Fibroblast of skin of scalp (primary cell): Measurements from ENCODE around the gene ANO1.

Experiments used
- DNase-seq: peaks from one replicate; pipeline ENCODE4 v3.0.0-alpha.2; 2013

Gene ANO1

GRCh38 chr11:70097783-70098563 lies 19.9 kb downstream of the ANO1 start:
- DNase-seq = no peak

GRCh38 chr11:70098936-70099335 lies 20.8 kb downstream of the ANO1 start:
- DNase-seq = no peak

- peak; percentile 18 for DNase-seq
These were observed 21.6 kb downstream of the ANO1 start for GRCh38 chr11:70099578-70100279.

GRCh38 chr11:70100280-70100603 lies 22.1 kb downstream of the ANO1 start:
- no peak for DNase-seq

GRCh38 chr11:70100791-70101190 lies 22.7 kb downstream of the ANO1 start:
- DNase-seq = no peak

- DNase-seq = no peak
These were observed 25.3 kb downstream of the ANO1 start for GRCh38 chr11:70103256-70103975.

- DNase-seq = no peak
These were observed 26.3 kb downstream of the ANO1 start for GRCh38 chr11:70104419-70104818.

GRCh38 chr11:70104961-70105360 lies 26.8 kb downstream of the ANO1 start:
- no peak for DNase-seq

- no peak for DNase-seq
These were observed 27.2 kb downstream of the ANO1 start for GRCh38 chr11:70105369-70105754.

- DNase-seq = no peak
These were observed 27.8 kb downstream of the ANO1 start for GRCh38 chr11:70105755-70106571.

GRCh38 chr11:70106757-70107156 lies 28.6 kb downstream of the ANO1 start:
- no peak for DNase-seq

- DNase-seq = no peak
These were observed 29.1 kb downstream of the ANO1 start for GRCh38 chr11:70107191-70107590.

- no peak for DNase-seq
These were observed 29.6 kb downstream of the ANO1 start for GRCh38 chr11:70107756-70108155.

GRCh38 chr11:70108250-70108649 lies 30.1 kb downstream of the ANO1 start:
- peak; percentile 70 for DNase-seq

- DNase-seq = peak; percentile 97
These were observed 30.9 kb downstream of the ANO1 start for GRCh38 chr11:70109006-70109405.

- DNase-seq = no peak
These were observed 31.8 kb downstream of the ANO1 start for GRCh38 chr11:70109903-70110302.

- DNase-seq = no peak
These were observed 32.5 kb downstream of the ANO1 start for GRCh38 chr11:70110538-70111055.

- peak; percentile 76 for DNase-seq
These were observed 33.3 kb downstream of the ANO1 start for GRCh38 chr11:70111269-70112016.

- peak; percentile 24 for DNase-seq
These were observed 33.9 kb downstream of the ANO1 start for GRCh38 chr11:70112017-70112434.

- no peak for DNase-seq
These were observed 35.7 kb downstream of the ANO1 start for GRCh38 chr11:70113801-70114200.

- DNase-seq = no peak
These were observed 37.7 kb downstream of the ANO1 start for GRCh38 chr11:70115778-70116177.
